HuH-7 (cell line): ENCODE data around the gene APOH.

Experiments
- DNase-seq: peaks from one replicate; pipeline ENCODE4 v3.0.0; 2011; ENCODE audit warnings: low spot score

The APOH gene

DNA sequence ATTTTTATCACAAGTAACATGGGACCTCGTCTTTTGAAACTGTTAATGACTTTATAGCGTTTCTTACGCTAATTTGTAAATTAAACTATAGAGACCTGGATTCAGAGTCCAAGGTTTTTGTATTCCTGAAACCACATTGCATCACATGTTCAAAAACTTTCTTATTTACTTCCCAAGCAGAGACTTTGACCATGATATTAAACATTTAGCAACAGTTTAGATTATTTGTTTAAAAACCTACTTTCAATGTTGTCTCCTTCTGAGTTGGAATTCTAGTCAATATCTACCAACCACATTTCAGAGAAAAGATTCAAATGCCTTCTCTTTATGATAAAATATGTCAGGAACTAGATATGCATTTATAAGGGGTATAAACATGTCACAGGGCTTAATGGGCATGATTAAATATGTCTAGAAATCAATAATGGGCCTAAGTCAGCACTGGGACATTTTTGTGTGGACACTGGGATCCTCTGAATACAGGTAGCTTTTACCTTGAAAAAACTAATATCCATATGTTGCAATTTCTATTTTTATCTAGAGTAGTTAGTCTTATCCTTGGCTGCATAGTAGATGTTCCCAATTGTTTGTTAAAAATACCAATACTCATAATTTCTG lies 6.3 kb upstream of the APOH start:
- no peak for DNase-seq

DNA sequence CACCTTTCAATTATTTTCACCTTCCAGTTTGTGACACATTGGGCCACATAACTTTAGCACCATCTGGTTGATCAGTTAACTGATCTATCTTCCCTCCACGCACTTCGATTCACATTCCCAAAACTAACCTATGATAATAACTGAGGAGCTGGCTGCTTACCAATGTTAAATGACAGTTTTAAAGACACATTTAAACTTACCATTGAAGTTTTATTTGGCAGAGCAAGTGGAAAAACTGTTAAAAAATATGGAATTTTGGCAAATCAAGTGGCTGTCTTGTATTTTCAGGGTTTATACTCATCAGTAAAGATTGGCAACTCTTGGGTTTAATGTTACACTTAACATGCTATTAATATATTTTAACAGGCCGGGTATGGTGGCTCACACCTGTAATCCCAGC lies 5.4 kb upstream of the APOH start:
- no peak for DNase-seq

DNA sequence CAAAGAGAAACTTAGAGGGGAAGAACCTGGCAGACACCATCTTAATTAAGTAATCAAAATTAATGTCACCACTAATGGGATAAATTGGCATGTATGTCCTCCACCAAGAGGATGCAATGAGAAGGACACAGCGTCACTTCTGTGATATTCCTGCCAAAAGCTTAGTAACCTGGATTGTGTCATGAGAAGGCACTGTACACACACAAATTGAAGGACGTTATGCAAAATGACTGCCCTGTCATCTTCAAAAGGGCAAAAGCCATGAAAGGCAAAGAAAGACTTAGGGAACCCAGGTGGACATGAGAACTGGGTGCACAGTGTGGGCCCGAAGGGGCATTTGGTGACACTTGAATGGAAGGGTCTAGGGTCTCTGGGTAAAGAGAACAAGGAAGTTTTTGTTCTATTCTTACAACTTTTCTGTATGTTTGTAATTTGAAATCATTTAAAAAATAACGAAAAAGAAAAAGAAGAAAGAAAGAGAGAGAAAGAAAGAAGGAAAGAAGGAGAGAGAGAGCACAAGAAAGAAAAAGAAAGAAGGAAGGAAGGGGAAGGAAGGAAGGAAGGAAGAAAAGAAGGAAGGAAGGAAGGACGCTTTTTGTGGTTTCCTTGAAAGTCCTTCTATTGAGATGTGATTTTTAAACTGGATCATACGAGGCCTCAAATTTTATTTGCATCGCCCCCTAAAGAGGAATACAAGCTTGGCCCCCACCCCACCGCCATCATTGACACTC lies 4.0 kb upstream of the APOH start:
- DNase-seq, result no peak

DNA sequence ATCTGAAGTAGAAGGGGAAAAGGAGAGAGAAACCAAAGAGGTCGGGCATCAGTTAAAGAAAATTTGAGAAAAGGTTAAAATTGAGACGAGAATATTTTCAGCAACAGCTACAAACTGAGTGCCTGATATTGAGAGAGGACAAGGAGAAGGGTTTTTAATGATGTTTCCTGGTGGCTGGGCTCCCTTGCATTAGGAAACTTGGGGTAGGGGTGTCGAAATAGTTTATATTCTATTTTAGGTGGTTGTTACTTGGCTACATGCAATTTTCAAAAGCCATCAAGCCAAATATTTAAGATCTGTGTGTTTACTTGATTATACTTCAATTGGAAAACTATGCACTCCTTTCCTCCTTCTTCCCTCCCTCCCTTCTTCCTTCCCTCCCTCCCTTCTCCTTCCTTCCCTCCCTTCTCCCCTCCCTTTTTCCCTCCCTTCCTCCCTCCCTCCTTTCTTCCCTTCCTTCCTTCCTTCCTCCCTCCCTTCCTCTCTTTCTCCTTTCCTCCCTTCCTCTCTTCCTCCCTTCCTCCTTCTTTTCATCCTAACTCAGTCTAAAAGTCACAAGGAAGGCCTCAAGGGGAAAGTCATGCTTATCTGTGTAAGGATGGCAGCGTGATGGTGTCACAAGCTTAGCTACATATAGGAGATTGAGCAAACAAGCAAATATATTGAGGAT lies 1.8 kb upstream of the APOH start:
- DNase-seq, result no peak

DNA sequence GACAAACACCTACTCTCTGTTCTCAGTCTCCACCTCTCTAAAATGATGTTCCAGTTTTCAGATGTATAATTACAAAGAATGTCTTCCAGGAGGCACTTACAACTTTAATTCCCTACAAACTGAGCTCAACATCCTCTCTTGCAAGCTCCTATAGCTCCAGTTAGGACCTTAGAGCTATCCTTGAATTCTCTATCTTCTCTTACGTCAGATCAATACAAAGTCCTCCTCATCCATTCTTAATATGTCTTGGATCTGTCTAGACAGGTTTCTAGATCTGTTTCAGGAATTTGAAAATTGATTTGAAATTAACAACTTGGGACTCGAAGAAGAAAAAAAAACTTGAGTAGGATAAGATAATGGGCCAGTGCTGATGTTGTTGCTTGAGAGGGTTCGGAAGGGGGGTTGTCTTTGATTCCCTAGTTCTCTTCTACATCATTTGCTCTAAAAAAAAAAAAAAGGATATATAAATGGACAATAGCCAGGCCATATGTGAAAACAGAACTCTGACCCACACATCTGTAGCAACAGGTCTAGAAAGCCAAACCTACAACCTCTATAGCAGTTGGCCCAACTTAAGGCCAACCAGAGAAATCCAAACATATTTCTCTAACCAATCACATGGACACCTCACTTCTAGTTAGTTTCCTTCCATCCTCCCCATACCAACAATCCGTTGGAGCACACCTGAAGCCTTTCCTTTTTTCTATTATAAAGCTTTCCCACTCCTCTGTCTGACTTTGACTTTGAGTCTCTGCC lies 746 bp upstream of the APOH start:
- DNase-seq, result no peak

DNA sequence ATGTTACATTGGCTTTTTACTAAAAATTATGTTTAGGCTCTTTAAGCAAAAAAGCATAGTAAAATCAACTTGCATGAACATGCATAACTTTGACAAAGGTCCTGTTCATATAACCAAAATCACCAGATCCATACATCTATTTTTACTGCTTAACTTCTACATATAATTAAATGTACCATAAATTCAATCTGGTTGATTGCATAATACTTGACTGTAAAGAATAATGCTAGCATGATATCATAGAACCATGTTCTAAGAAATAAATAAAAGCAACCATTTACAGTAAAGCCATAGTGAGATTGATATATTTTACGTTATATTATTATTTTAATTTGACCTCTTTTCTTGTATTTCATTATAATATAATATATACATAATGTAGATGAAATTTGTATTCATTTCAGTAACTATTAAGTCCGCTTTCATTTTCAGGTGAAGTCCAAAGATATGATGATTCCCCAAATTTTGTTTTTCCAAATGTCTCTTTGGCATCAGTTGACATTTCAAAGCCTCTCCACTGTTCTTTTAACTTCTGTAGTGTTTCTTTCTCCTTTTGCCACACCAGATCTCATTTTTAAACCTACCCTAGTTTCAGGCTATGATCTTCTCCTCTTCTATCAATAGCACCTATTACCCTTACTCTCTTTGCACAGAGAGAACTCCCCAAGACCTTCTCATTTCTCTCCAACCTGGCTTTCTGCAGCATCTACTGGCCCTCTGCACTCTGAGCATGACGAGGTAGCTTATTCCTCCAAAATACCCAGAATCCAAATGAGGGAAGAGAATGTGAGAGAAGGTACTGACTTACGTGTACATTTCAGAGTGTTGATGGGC lies 1.8 kb downstream of the APOH start:
- no peak for DNase-seq

DNA sequence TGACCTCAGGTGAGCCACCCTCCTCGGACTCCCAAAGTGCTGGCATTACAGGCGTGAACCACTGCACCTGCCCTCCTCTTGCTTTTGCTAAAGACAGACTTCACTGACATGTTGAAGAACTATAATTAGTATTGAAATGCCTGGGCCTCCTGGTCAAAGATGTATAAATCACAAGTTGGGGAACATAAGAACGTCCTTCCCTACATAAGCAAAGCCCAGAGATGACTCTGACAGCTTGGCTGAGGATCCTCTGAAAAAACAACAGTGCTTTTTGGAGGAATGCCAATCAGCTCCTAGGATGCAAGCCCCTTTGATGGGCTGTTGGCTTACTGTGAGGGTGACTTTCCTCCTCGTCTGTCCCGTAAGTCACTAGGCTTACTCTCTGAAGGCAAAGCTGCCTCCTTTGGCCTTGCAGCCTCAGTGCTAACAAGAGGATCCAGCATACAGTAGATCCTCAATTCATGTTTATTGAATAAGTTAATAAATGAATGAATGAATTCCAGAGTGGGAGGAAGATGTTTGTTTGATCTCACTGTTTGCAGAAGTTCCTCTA lies 6.3 kb downstream of the APOH start:
- no peak for DNase-seq

DNA sequence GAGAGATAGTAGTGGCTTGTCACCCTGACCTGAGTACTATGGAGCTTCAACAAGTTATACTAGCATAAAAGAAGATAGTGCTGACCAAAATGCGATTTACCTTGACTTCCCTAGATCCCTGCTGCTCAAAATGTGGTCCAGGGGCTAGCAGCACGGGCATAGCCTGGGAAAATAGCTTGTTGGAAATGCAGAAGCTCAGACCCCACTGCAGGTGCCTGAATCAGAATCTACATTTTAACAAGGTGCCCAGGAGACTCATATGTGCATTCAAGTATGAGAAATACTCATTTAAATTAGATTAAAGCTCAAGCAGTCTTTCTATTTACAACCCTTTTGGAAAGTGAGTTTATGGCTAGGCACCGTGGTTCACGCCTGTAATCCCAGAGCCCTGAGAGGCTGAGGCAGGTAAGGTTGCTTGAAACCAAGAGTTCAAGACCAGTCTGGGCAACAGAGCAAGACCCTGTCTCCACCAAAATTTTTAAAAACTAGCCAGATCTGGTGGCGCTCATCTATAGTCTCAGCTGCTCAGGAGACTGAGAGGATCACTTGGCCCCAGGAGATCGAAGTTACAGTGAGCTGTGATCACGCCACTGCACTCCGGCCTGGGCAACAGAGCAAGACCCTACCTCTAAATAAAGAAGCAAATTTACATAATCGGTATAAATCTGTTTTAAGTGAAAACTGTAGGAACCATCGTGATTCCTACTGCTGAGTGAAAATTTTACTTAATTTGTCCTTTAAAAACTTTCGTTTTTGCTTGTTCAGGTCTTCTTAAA lies 7.3 kb downstream of the APOH start:
- DNase-seq, result no peak

DNA sequence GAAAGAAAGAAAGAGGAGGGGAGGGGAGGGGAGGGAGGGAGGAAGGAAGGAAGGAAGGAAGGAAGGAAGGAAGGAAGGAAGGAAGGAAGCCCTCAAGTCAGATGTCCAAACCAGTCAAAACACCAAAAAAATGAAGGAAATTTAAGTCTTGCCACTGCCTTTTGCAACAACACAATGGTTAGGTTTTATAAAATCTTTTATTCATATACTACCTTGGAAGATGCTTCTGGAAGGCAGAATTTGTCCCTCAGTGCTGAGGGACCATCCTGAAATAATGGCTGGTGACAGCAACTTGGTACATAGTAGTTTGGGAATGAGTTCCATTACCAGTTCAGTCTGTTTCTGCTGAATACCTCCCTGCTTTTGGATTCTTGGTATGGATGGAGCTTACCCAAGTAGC lies 7.9 kb downstream of the APOH start:
- no peak for DNase-seq

DNA sequence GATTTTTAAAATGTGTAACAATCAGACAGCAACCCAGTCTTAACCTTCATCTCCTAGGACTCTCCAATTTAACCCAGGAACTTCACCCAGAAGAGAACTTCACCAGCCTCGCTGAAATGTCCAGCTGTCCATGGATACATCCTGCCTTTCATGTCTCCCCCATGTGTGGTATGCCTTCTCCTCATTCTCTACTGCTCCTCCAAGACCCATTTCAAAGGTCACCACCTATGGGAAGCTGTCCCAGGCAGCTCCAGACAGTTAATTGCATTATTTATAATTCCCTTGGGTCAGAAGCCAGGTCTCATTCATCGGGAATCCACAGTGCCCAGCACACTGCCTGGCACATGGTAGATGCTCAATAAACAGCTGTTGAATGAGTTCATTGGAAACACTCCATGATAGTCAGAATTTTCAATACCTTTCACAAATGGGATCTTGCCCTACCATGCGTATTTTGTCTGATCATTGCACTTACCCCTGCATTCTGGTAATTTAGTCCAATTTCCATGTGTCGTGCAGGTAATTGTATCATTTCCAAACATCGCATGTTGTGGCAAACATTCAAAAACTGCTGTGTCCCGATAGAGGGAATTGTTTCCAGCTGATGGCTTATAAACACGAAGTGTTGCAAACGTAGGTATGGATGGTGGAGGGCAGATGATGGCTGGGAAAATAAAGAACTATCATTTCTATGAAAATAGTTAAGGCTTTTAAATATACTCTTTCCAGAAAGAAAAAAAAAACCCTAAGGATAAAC lies 9.0 kb downstream of the APOH start:
- no peak for DNase-seq

DNA sequence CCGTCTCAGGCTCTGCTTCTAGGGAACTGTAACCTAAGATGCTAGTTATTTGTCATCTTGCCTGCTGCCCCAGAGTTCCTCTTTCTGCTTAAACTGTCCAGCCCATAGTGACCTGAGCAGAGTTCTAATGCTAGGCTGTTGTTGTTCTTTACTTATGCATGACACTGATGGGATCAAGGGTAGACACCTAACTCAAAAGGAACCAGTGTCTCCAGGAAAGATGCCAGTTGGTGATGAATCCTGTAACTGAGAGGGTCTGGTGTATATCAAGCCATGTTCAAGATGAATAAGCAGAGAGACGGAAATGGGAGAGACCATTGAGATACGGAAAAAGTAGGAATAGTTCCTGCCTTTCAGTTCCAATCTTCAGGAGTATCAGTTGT lies 13.7 kb downstream of the APOH start:
- DNase-seq, result no peak

DNA sequence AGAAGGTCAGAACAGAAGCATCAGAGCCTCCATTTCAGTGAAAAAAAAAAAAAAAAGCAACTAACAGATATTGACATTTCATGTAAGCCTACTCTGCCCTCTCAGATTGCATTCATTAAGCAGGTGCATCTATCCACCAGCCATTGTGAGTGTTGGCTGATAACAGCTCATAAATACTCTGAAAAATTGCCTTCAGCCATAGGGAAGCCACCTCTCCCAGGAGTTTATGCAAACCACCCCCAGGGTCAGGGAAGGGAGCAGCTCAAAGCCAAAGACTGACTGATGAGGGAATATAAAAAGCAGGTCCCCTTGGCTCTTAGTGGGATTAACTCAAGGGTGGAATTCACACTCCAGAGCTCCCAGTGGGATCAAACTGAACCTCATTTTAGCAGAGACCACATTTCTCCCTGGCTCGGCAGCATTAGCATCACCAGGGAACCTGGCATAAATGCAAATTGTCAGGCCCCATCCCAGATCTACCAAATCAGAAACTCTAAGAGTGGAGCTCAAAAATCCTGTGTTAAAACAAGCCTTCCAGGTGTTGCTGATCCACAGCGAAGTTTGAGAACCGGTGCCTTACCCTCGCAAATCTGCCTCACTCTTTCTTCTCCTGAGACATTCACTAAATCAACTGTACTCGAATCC lies 14.2 kb downstream of the APOH start:
- DNase-seq, result no peak

DNA sequence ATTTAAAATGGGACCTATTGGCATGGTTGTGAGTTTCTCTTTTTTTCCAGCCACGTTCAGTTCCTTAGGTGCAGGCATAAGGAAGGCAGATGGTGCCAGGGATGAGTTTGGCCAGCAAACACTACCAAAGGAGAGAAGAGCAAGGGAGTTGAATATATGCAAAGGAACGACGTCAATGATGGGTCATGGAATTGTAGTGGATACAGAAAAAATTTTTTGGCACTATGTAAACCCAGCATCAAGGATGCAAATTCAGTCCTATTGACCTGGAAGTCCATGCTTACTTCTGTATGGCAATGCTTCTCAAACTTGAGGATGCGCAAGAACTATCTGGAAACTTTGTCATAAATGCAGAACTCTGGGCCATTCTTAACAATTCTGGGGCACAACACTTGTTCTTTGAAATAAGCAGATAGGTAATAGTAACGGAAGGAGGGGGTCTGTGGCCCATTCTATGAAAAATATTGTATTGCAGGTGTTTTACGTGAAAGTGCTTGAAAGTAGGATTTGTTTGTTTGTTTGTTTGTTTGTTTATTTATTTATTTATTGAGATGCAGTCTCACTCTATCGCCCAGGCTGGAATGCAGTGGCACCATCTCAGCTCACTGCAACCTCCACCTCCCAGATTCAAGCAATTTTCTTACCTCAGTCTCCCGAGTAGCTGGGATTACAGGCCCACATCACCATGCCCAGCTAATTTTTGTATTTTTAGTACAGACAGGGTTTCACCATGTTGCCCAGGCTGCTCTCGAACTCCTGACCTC lies 18.0 kb downstream of the APOH start:
- no peak for DNase-seq

DNA sequence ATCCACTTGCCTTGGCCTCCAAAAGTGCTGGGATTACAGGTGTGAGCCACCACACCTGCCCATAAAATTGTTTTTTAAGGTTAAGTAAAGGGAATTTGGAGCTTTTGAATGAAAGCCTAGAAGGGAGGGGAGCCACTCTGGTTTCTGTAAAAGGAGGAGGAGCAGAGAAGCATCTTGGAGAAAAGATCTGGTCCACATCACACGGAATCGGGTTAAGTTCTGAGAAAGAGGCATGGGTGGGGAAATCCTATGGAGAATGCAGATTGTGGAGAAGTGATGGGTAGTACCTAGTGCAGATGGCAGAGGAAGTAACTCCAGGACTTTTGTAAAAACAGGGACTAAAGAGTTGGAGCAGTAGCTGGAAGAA lies 19.0 kb downstream of the APOH start:
- DNase-seq, result no peak

DNA sequence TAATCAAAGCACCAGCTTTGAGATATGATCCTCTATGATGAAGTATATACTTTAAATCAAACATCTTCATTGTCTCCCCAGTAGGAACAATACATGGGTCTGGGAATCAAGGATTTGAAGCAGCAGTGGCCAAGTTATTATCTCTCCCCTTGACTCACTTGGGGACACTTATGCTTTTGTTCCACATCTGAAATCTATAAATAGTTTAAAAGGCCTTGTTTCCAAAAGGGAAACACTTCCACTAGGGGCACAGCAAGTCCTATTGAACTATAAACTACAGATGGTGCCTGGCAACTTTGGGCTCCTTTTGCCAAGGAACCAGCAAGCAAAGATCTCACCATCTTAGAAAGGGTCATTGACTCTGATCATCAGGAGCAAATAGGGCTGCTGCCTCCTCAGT lies 21.3 kb downstream of the APOH start:
- DNase-seq, result no peak

DNA sequence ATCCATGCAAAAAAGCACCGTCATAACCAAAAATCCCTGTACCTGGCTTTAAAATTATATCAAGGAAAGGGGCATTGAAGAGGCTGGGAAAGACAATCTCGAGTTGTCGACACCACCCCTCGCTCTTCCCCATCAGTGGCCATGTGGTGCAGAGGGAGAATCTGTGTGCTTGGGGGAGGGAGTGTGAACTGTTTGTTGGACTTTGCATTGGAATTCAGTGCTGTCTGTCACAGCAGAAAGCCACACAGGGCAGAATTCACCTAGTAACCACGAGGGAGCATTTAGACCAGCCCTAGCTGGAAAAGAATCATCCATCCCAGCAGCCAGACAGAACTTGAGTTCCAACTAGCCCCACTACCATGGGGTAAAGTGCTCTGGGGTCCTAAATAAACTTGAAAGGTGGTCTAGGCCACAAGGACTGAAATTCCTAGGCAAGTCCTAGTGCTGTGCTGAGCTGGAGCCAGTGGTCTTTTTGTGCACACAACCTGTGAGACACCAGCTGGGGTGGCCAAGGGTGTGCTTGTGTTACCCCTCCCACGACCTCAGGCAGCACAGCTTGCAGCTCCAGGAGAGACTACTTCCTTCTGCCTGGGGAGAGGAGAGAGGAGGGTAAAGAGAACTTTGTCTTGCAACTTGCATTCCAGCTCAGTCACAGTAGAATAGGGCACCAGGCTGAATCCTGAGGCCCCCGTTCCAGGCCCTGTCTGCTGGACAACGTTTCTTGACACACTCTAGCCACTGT lies 25.8 kb downstream of the APOH start:
- DNase-seq, result no peak

DNA sequence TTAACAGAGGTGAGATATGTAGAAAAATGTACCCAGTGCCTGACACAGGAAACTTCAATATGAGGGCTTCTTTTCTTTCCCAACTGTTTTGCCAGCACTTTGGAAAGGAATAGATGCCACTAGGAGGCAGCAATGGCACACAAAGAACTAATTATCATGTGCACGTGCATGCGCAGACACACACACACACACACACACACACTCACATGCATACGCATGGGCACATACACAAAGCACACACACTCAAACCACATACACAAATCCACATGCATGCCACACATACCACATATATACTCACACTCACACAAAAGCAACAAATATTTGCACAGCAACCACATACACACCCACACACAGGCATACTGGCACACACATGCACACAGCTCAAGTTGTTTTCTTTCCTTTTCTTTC lies 28.5 kb downstream of the APOH start:
- peak; percentile 52 for DNase-seq

DNA sequence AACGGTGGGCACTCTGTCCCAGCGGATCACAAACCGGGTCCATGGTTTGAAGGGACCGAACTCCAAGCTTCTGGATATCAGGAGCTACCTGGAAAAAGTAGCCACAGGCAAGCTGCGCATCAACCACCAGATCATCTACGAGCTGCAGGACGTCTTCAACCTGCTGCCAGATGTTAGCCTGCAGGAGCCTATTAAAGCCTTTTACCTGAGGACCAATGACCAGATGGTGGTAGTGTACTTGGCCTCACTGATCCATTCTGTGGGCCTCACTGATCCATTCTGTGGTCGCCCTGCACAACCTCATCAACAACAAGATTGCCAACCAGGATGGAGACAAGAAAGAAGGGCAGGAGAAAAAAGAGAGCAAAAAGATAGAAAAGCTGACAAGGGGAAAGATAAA lies 31.0 kb downstream of the APOH start:
- no peak for DNase-seq
